GM21529 (cell line): ENCODE data around the gene MTHFS.
A peak's percentile ranks its signal among the peaks of the same experiment; 100 is the strongest.
"Not testable (repeated sequence)": the region's sequence is repeated elsewhere in the genome, so short reads cannot be mapped to it uniquely, and the experiment has no call there.

Experiments used
- ATAC-seq: cut with Tn5 transposase; IDR thresholded peaks from one replicate; pipeline ENCODE4 v1.9.1; 2021; ENCODE audit not compliant: unreplicated experiment

The MTHFS gene

DNA sequence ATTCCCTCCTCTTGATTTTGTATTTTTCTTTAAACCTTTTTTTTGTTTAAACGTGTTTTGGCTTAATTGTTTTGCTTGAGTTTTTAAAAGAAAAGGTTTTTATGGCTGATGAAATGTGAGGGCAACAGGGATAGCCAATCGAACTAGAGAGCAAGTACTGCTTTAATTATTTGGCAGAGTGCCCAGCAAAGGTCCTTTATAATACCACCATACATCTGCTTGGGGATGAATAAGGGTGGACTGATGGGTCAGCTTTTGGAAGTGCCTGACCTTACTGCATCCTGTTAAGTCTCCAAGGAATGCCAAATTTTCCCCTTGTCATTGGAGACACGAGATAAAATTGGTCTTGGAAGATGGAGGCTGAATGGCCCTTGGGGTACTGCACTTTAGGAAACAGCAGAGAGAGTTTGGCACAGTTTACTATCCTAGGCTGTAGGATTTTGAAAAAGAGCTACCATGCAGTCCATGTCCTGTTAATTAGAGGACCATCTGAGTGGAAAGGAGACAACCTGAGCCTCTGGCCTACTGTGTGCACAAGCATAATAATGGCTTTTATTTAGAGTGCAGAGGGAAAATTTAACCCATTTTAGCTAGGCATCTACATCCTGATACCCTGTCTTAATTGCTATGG lies 19.8 kb upstream of the MTHFS start:
- no peak for ATAC-seq

DNA sequence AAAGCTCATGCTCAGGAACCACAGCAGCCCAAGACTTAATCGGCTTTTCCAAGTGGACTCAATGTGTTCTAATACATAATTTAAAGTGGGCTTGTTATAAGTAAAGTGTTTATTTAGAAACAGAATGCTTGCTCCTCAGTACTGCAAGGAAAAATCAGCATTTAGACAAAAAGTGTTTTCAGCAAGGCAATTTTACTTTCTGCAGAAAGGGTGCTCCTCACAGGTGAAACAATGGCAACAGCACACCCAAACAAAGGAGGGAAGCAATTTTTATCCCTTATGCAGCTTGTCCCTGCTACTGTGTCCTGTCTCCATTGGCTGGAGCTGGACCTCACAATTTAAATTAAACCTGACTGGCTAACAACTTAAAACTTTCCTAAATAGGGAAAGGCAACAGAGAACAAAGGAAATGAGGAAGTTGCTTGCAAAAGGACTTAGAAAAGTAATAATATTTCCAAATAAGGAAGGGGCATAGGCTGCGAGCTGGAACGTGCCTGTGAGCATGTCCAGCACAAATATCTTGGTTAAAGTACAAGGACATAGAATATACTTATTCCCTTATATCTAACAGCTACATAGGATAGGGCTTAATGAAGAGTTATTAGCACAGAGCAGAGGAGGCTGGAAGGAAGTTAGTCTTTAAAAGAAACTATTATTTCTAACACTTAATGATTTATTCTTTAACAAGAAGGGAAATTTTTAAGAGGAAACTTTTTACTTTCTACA lies 19.1 kb upstream of the MTHFS start:
- not testable (repeated sequence) for ATAC-seq

DNA sequence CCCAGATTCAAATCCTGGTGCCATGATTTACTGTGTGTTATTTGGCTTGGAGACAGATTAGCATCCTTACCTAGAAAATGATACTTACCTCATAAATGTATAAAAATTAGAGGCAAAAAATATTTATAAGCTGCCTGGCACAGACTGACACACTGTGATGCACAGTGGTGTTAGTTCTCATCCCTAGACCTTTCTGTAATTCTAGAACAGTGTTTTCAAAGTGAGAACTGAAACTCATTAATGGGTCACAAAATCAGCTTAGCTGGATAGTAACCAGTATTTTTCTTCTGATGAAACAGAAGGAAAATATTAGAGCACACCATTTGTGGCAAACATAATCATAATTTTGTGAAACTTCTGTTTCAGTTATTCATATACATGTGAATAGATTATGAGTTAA lies 17.9 kb upstream of the MTHFS start:
- no peak for ATAC-seq

DNA sequence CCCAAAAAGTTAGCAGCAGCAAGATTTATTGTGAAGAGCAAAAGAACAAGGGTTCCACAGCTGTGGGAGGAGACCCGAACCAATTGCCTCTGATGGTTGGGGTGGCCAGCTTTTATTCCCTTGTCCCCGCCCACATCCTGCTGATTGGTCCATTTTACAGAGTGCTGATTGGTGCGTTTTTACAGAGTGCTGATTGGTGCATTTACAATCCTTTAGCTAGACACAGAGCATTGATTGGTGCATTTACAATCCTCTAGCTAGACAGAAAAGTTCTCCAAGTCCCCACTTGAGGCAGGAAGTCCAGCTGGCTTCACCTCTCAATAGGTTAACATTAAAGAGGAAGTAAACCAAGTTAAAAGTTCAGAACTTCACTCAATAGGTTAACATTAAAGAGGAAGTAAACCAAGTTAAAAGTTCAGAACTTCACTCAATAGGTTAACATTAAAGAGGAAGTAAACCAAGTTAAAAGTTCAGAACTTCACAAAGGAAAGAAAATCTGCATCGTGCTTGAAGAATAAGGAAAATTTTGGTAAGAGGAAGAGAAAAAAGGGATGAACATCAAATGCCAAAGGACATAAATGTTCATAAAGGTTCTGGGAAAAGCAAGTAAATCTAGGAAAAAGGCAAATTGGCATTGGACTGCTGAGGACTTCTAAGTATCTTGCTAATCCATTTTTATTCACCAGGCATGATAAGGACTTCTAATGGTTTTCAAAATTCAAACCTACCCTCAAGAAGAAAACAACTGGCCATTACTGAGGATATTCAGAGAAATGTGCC lies 12.9 kb upstream of the MTHFS start:
- ATAC-seq, result peak; percentile 61

DNA sequence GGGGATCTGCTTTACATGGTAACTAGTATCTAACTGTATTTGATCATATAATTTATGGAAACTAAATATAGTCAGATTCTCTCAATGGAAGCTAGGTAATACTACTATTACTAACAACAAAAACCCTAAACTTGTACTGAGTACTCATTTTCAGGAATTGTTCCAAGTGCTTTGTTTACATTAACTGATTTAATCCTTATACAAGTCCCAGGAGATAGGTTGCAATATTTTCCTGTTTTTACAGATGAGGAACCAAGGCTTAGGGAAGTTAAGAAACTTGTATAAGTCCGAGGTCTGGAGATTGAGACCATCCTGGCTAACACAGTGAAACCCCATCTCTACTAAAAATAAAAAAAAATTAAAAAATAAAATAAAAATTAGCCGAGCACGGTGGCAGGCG lies 7.5 kb upstream of the MTHFS start:
- no peak for ATAC-seq

DNA sequence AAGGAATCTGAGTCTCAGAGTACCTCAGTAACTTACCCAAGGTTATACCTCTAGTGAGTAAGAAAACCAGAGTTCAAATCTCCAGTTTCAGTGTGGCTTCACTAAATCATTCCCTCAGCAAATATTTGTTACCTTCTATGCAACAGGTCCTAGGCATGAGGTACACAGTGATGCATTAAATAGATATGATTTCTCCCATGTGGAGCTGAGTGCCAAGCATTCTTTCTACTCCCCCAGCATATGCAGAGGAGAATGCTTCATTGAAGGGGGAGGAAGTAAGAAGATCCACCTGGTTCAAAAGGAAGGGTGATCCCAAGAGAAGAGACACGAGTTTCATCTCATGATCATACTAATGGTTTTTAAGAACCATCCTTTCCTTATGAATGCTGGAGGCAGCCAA lies 6.8 kb upstream of the MTHFS start:
- ATAC-seq, result no peak

DNA sequence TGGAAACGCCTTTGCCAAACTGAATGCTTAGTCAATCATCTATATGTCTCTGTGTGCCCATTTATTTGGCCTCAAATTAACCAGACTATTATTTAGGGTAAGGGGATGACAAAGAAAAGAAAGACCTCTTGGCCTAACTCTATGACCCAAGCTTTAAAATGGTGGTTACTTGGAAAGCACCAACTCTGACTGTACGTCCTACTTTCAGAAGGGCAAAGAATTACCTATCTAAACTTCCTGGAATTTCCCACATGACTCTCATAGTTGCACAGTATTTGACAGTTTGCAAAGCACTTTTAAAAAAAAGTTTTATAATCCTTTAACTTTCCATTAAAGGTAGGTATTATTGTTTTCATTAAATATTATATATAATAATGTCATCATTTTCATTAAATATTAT lies 6.3 kb upstream of the MTHFS start:
- ATAC-seq, result no peak

DNA sequence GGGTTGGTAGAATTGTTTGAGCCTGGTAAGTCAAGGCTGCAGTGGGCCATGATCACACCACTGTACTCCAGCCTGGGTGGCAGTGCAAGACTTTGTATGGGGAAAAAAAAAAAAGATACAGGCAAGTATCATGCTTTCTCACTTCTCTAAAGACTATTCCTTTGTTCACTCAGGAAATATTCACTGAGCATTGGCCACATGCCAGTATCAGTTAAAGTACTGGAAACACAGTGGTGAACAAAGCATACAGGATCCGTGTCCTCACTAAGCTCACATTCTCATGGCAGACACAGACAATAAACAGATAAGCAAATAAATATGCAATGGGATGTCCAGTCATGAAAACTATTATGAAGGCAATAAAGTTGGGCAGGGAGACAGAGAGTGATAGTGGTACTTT lies 5.1 kb upstream of the MTHFS start:
- ATAC-seq, result peak; percentile 44

DNA sequence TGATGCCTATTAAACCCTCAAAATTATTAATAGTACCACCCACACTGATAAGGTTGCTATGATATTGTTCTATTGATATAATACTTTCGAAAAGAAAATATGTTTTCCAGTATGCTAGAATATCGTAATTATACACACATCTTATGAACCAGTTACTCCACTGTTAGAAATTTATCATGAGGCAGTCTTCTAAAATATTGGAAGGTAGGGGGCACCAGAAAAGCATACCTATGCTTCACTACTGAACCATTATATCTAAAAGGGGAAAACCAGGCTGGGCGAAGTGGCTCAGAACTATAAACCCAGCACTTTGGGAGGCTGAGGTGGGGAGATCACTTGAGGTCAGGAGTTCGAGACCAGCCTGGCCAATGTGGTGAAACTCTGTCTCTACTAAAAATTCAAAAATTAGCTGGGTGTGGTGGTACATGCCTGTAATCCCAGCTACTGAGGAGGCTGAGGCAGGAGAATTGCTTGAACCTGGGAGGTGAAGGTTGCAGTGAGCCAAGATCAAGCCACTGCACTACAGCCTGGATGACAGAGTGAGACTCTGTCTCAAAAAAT lies 4.1 kb upstream of the MTHFS start:
- not testable (repeated sequence) for ATAC-seq

DNA sequence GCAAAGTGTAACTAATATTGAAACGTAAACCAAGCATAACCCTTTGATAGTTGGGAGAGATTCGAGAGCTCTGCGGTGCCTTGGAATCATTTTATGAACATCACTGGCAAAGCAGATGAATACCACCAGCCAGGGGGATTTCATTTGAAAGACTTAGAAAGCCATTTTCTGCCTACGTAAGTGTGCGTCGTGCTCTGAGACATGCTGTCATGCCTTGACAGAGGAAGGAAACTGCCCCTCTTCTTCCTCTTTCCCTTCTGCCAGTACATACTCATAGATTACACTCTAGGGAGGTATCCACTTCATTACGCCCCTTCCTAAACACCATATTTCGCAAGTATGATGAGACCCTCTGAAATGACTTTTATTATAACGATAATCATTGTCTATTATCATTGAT lies 3.3 kb upstream of the MTHFS start:
- ATAC-seq, result no peak

DNA sequence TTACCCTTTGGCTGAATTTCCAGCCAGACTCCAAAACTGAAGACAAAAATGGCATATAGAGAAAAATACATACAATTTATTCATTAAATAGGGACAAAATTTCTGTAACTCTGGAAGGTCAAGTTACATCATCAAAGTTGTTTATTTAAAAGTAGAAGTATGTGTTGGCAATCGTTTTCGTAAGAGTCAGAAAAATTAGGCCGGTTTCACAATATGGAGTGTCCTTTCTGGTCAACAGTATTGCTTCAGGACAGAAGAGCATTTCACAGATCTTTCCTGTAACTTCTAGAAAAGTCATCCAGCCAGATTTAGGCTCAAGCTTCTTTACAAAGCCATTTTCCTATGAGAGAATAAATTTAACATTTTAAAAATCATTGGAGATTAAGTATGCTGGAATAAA lies 2.0 kb upstream of the MTHFS start:
- ATAC-seq, result not testable (repeated sequence)

DNA sequence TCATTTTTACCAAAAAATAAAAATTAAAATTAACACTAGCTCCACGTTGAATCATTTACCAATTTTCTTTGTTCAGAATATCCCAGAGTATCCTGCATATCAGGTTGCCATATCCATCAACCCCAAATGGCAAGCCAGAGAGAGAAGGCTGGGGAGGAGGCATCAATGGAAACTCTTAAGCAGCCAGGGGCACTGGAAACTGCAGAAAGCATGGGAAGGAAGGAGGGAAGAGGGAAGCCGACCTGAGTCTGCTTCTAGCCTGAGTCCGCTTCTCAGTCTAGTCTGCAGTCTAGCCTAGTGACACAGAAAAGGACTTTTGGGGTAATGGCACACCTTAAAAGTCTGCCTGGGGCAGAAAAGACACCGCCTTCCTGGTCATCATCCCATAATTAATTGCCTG lies 1.6 kb upstream of the MTHFS start:
- ATAC-seq, result no peak

DNA sequence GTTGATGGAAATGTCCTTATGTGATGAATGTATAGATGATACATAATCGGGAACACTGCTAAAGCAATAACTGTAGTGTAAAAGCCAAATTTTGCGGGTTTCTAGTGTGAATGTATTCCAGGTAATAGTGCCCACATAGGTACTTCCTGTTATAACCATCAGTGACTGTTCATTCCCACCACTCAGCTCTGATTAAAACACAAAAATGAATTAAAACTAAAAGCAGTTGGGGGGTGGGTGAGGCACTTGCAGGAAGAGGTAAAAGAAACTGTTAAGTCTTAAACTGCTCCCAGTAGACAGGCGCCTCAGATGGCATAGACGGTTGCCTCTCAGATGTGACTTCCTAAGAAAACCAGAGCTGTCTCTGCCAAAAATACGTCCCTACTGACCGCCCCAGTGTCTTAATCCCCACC lies 893 bp upstream of the MTHFS start:
- ATAC-seq, result no peak

DNA sequence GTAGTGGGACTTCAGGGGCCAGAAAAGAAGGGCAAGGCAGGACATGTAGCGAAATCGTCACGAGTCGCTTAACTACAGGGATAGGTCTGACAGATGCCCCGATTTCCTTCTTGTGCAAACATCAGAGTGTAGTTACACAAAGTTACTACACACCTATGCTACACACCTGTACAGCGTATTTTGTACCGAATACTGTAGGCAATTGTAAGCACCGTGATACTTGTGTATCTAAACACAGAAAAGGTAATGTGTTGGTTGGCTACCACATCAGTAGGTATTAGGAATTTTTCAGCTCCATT lies 515 bp upstream of the MTHFS start:
- no peak for ATAC-seq

DNA sequence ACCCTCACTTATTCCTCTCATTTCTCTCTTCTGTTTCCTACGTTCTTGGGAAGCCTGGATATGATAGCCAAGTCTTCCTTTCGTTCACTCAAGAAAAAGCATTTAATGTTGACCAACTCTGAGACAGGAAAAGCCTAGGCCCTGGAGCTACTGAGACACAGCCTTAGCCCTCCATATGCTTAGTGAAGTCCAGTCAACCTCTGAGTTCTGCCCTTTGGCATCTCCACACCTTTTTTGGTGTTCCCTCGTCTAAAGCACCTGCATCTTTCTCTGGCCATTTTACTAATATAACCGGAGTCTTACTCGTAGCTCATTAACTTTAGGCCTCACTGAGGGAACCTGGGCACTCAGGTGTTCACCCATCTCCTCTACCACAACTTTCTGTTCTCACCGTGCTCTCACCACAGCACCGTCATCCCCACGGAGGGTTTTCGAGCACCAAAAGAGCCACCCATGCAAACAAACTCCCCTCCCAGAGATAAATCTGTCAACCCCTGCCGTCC lies 632 bp downstream of the MTHFS start:
- peak; percentile 23 for ATAC-seq

DNA sequence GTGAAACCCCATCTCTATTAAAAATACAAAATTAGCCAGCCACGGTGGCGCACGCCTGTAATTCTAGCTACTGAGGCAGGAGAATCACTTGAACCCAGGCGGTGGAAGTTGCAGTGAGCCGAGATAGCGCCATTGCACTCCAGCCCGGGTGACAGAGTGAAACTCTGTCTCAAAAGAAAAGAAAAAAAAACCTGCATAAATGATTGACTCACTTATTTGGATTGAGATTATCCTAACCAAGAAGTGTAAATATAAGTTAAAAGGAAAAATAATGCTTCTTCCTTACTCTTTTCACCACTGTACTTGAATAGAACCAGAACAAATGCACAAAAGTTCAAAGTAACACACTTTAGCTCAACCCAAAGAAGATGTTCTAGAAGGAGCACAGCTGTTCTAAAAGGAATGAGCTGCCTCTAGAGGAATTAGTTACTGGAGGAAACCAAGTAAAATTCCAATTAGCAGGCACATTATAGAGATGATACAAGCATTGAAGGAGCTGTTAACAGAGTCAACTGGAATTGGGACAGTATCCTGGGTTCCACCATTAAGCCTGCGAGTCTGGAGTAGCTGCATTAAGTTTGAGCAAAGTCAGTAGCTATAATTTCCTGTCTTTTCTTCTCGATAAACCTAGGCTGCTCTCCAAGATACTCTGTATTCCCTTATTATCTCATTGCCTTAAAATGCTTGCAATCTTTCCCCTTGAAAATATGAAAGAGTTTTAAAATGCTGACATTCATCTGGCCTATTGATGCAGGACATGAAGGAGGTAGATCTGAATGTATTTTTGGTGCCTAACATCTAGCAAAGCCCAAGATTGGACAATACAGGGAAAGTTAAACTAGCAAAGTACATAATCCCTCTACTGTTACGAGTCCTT lies 9.5 kb downstream of the MTHFS start:
- no peak for ATAC-seq

DNA sequence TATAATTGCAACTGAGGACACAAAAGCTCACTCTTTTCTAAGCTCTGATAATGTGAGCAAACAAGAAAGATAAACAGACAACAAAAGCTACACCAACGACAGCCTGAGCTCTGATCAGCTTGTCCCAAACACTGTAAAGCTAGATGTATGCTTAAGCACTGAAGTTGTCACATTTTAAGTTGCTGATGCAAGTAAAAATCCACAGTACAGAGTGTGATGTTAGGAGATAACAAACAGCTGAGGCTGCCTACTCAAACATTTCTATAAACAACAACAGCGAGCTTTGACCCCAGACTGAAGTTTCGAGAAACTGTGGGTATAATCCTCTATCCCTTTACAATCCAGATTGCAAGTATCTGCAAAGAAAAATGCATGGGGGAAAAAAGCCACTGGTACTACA lies 10.7 kb downstream of the MTHFS start:
- no peak for ATAC-seq

DNA sequence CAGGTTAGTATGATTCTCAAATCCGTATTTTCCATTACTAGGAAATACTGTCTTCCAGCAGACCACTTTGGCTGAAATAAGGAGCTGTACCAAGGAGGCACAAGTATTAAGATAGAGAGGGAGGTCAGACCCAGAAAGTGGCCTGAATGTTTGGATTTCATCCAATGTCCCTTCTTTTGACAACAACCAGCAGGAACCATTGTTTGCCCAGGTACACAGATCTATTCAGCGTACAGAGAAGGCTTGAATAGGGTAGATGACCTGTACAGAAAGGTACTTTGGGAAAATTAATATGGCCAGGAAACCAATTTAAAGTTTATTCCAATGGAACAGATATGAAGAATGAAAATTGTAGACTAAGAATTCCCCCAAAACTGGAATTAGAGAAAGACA lies 12.6 kb downstream of the MTHFS start:
- ATAC-seq, result no peak

DNA sequence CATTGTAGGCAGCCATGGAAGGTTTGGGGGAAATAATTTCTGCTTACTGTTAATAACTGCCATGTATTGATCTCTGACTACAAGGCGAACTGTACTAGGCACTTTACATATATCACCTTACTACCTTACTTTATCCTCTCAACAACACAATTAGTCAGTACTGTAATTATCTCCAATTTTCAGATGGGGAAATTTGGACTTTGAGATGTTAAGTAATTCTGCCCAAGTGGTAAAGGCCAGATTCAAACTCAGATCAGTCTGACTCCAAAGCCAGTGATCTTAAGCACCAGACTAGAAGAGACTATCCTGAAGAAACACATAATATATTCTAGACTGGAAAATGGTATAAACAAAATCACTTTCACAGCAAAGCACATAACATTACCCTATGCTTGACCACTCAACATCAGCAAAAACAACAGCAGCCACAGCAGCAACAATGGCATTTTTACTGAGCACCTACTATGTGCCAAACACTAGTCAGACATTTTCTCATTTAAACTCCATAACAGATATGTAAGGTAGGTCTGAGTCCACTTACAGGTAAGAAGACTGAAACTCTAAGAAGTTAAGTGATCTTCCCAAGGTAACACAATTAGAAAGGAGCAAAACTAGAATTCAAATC lies 13.1 kb downstream of the MTHFS start:
- ATAC-seq, result no peak

DNA sequence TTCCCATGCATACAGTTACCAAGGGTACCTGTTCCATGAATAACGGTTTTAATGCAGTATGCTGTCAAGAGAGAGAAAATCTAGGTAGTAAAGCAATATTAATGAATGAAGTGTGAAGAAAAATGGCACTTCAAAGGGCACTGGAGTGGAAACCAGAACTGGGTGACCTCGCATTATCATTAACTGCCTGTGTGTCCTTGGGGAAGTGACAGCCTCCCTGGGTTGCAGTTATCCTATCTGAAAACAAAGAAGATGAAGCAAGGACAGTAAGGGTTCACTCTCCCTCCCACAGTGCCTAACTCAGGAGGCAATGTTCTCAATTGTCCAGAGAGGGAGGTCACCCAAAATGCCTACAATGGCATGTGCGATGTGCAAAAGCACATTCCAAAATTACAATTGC lies 15.1 kb downstream of the MTHFS start:
- ATAC-seq, result no peak
